ENCODE results near the gene FRMD1.

The FRMD1 gene

DNA sequence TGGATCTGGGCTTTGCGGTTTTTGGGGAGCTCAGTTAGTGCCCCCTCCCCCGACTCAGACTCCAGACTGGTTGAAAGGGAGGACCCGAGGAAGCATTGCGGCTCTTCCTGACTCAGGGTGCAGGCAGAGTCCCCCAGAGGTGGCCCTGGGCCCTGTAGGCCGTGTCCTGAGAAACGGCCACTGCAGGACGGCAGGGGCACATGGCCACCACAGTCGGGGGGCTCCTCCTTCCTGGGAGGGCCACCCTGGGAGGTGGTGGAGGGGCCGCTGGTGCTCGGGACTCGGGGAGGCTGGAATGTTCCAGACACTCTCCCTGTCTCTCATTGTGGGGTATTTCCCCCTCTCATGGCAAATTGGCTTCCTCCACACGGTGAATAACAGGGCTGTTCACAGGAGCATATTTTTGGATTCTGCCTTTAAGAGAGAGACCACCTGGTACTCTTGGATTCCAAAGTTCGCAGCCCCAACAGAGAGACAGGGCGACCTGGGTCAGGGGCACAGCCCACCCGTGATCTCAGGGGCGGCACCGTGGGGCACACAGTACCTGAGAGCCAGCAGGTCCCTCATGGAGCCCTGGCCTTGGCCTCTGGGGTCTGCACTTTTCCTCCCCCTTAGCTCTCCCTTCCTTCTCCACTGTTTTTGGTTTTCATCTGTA is 35.7 kb downstream of the FRMD1 start:
- DNase-seq (ENCODE audit: low read depth), result no peak

DNA sequence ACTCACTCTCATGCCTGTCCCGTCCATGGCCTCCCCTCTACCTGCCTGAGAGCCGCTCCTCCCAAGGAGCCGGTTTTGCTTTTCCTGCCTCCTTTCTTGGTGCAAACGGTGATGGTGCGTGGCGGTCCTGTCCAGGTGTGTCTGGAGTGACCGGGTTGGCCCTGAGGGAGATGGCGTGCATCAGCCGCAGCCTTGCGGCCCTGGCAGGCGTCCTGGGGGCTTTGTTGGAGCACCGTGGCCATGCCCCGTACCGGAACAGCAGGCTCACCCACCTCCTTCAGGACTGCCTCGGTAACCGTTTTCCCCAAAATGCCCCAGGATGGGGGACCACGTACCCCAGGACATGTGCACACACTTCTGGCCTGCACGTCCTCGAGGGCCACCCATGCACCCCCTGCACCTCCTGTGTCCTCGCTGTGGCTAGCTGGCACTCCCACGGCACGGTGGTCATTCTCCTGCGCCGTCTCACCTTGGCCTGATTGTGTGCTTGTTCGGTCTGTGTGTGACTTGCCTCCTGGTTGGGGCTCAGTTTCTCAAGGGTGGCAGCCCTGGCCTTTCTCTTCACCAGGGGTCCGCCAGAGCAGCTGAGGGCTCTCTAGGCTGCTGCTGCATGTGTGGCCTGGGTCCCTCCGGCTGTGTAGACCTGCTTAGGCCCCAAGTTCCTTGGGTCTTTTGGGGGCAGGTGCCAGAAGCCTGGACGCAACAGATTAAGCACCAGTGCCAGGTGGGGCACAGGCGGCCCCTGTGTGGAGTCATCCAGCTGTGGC is 36.4 kb downstream of the FRMD1 start:
- no peak for DNase-seq (ENCODE audit: low read depth)

- no peak for DNase-seq (ENCODE audit: low read depth)
These were observed 37.1 kb downstream of the FRMD1 start for GRCh38 chr6:168041928-168042327.

- DNase-seq (ENCODE audit: low read depth), result no peak
These were observed 38.0 kb downstream of the FRMD1 start for GRCh38 chr6:168040856-168041496.

GRCh38 chr6:168039849-168040248 is 39.2 kb downstream of the FRMD1 start:
- no peak for DNase-seq (ENCODE audit: low read depth)

GRCh38 chr6:168039301-168039700 is 39.7 kb downstream of the FRMD1 start:
- DNase-seq (ENCODE audit: low read depth), result no peak

DNA sequence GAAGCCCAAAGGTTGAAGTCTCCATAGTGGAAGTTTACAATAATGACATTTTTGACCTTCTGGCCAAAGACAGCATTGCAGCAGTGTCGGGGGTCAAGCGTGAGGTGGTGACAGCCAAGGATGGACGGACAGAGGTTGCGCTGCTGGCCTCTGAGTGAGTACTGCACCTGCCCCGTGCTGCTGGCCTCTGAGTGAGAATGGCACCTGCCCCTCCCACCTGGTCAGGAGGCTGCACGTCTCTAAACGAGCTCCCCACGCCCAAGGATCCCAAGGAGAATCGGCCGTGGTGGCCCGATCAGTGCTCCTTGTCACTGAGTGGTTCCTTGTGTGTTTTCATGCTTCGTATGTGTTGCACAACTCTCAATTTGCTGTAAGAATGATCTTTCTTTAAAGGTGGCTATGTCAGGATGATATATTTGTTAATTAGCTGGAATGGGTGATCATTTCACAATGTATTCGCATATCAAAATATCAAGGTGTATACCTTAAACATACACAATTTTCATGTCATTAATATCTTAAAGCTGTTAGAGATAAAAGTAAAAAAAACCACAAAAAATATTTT is 40.4 kb downstream of the FRMD1 start:
- DNase-seq (ENCODE audit: low read depth), result no peak

GRCh38 chr6:168037856-168038255 is 41.2 kb downstream of the FRMD1 start:
- no peak for DNase-seq (ENCODE audit: low read depth)

DNA sequence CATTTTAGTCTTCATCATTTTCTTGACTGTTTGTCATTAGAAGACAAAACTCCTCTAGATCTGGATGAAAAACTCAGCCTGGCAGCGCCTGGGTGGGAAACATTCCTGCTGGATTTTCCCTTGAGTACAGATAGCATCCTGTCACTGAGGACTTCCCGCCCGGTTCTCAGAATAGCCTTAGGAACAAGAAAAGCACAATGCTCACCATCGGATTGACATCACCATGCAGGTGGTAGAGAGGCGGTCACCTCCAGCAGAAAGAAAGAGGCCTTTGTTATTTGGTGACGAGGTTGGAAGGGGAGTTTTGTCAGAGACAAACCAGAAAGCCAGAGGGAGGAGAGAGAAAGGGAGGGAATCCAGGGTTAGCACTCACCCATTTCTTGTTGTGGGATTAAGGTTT is 41.8 kb downstream of the FRMD1 start:
- DNase-seq (ENCODE audit: low read depth), result no peak

- no peak for DNase-seq (ENCODE audit: low read depth)
These were observed 43.1 kb downstream of the FRMD1 start for GRCh38 chr6:168035661-168036545.

- DNase-seq (ENCODE audit: low read depth), result no peak
These were observed 43.8 kb downstream of the FRMD1 start for GRCh38 chr6:168035098-168035660.

DNA sequence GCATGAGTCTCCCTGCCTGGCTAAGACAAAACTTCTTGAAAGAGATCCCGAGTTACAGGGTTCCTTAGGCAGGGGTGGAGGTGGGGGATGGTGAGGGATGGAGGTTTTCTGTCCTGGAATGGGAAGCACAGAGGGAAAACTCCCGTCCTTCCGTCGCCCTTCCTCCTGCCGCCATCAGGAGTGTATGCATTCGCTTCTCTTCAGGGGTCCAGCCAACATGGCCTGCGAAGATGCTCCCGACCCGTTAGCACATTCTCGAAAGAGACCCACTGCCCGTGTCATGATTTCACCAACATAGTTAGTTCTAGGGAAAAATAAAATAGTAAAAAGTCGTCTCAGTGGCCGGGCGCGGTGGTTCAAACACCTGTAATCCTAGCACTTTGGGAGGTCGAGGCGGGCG is 44.5 kb downstream of the FRMD1 start:
- DNase-seq (ENCODE audit: low read depth), result no peak

DNA sequence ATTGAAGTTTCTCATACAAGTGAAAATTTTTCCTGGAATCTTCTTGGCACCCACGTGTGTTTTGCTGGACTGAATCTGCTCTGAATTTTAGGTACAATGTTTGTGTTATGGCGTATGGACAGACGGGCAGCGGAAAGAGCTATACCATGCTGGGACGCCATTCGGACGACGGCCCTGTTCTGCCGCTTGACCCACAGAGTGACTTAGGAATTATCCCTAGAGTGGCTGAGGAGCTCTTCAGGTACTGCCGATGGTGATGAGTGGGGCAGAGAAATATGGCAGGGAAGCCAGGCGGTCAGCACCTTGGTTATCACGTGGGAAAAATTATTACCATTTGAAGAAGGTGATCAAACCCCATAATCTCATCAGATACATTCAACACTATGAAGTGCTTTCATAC is 45.2 kb downstream of the FRMD1 start:
- DNase-seq (ENCODE audit: low read depth), result no peak

GRCh38 chr6:168032005-168032760 is 46.8 kb downstream of the FRMD1 start:
- no peak for DNase-seq (ENCODE audit: low read depth)

DNA sequence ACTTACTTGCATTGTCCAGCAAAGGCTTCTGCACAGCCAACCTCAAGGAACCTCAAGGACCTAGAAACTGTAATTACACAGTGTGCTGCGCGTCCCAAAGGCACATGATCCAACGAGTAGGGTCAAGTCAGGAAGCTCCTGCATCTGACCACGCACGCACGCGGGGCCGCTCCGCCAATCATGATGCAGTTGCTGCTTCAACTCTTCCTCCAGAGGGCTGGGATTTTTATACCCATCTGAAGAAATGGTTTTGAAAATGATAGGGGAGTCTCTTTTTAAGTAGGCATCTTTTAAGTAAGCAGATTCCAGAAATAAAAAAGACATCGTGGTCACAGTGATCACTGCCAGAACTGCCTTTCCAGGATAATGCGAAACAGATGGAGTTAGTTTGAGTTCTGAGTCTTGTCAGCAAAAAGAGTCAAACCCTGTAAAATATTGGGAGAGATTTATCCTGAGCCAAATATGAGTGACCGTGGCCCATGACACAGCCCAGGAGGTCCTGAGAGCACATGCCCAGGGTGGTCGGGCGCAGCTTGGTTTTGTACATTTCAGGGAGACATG is 47.5 kb downstream of the FRMD1 start:
- DNase-seq (ENCODE audit: low read depth), result no peak

DNA sequence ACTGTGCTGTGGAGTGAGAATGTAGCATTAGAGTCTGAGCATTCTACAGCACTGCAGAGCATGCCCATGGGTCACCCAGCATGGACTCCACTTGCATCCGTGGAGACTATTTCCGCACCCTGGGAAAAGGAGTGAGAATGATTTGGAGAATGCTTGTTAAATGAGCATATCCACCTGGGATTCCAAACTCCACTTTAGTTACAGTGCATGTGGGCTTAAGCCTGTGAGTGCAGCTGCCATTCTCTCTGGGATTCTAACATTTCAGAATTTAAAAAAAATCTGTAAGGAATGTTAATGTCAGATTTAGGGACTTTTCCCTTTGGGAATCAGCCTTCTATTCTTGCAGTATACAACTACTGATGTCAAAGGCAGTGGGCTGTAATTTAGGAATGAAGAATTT is 48.1 kb downstream of the FRMD1 start:
- no peak for DNase-seq (ENCODE audit: low read depth)

GRCh38 chr6:168030218-168030746 is 48.7 kb downstream of the FRMD1 start:
- DNase-seq (ENCODE audit: low read depth), result no peak

DNA sequence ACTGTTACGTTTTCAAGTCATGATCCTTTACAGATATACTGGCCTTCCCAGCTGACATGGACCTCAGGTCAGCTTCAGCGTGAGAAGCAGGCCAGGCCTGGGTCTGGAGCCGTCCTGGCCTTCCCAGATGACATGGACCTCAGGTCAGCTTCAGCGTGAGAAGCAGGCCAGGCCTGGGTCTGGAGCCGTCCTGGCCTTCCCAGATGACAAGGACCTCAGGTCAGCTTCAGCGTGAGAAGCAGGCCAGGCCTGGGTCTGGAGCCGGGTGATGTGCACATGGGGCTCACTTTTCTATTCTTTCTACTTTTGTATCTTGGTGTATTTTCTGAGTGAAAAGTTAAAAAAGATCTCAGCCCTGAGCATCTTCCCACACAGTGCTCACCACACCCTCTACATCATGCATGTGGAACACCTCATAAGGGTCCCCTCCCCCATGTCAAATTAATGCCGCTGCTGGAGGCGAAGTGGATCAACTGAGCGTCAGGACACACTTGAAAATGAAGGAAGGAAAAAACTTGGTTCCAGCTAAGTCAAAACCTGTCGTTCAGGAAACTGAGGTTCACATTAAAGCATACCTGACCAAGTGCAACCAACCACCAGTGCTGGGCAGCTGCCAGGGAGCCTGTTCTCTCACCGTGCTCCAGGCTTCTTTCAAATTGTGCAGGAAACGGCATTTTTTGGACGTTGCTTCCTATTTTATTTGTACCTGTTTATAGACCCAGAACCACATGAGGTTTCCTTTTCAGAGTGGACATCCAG is 49.4 kb downstream of the FRMD1 start:
- DNase-seq (ENCODE audit: low read depth), result no peak

DNA sequence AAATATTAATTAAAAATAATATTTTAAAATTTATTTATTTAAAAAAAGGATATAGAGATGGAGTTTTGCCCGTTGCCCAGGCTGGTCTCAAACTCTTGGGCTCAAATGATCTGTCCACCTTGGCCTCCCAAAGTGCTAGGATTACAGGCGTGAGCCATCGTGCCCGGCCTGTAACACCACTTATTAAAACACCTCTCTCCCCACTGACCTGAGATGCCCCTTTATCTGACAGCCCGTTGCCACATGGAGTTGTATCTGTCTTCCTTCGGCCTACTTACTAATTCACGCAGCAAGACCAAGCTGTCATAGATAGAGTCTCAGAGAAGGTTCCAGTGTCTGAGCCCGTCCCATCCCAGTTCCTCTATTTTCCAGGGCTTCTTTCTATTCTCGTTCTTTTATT is 50.8 kb downstream of the FRMD1 start:
- DNase-seq (ENCODE audit: low read depth), result no peak

DNA sequence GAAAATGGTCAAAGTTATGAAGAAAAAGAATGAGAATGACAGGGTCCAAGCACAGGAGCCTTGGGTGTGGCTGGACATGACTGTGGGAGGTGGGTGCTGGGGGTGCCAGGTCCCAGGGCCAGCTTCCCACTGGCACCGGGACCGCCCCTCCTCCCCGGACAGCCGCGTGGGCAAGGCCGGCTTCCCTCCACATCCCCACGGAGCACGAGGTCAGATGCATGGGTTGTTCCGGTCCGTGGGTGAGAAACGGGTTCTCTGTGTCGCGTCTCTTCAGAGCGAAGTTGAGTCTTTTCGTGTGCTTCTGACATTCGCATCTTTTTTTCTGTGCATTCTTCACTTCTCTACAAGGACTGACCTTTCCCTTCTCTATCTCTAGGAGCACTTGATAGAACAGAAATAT is 51.5 kb downstream of the FRMD1 start:
- DNase-seq (ENCODE audit: low read depth), result no peak
